GM12865 (cell line): Measurements from ENCODE around the gene ZDHHC13.

Experiments used
- DNase-seq: peaks from one replicate; pipeline ENCODE4 v3.0.0; 2010; ENCODE audit warnings: low read depth
- H3K4me3 ChIP-seq: 2 replicates; pipeline ENCODE4 v1.5.1; 2011; ENCODE audit warnings: mild to moderate bottlenecking, low read depth, low read length, control low read depth
- CTCF ChIP-seq: IDR thresholded peaks from 2 replicates; pipeline ENCODE4 v1.5.1; 2011; ENCODE audit warnings: low read length, control low read depth, low read depth, inconsistent platforms; ENCODE audit not compliant: insufficient read depth; ENCODE audit errors: missing control alignments

Gene ZDHHC13

GRCh38 chr11:19145319-19145718 lies 28.4 kb downstream of the ZDHHC13 start:
- no peak overlapping the region for H3K4me3 ChIP-seq
- no peak for TF ChIP-seq CTCF
- DNase-seq = no peak

- H3K4me3 ChIP-seq = no peak overlapping the region
- TF ChIP-seq CTCF = no peak
- no peak for DNase-seq
These were observed 39.9 kb downstream of the ZDHHC13 start for GRCh38 chr11:19156892-19157291.

- H3K4me3 ChIP-seq = no peak overlapping the region
- DNase-seq = no peak
- no peak for TF ChIP-seq CTCF
These were observed 43.9 kb downstream of the ZDHHC13 start for GRCh38 chr11:19160847-19161246.

GRCh38 chr11:19161651-19162050 lies 44.7 kb downstream of the ZDHHC13 start:
- no peak for TF ChIP-seq CTCF
- no peak for DNase-seq

GRCh38 chr11:19162951-19163505 lies 46.1 kb downstream of the ZDHHC13 start:
- H3K4me3 ChIP-seq = no peak overlapping the region
- DNase-seq = no peak
- TF ChIP-seq CTCF = no peak

More at GRCh38 chr11:19161651-19162050, 44.7 kb downstream of the ZDHHC13 start:
- H3K4me3 ChIP-seq = no peak overlapping the region

GRCh38 chr11:19163617-19164016 lies 46.6 kb downstream of the ZDHHC13 start:
- DNase-seq = no peak
- no peak for TF ChIP-seq CTCF
- no peak overlapping the region for H3K4me3 ChIP-seq

GRCh38 chr11:19164230-19164855 lies 47.4 kb downstream of the ZDHHC13 start:
- no peak for TF ChIP-seq CTCF
- no peak for DNase-seq
- H3K4me3 ChIP-seq = no peak overlapping the region
